NCI-H1092 (cell line): ENCODE data around the gene SHISAL1.

ENCODE experiments used
- DNase-seq: peaks from one replicate; lab custom pipeline; 2025; lab: John Stamatoyannopoulos, UW

SHISAL1 gene

DNA sequence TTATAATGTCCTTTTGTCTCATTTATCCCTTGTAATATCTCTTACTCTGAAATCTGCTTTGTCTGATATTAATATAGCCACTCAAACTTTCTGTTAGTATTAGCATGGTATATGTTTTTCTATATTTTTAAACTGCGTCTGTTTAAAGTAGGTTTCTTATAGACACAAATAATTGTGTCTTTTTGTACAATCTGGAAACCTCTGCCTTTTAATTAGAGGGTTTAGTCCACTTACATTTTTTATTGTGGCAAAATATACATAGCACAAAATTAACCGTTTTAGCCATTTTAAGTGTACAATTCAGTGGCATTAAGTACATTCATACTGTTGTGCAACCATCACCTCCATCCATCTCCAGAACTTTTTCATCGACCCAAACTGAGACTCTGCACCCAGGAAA lies 103.4 kb downstream of the SHISAL1 start:
- no peak for DNase-seq

DNA sequence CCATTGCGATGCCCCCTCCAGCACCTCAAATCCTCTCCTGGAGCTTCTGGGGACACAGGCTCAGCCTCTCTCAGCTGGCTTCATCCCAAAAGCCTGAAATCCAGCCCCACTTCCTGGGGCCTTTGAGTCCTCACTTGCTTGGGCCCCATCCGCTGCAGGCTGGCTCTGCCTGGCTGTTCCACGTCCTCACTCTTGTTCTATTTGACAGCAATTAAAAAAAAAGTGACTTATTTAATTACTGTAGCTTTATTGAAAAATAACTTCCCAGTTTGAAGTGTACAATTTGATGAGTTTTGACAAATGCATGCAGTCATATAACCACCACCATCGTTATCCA lies 104.8 kb downstream of the SHISAL1 start:
- DNase-seq: no peak

DNA sequence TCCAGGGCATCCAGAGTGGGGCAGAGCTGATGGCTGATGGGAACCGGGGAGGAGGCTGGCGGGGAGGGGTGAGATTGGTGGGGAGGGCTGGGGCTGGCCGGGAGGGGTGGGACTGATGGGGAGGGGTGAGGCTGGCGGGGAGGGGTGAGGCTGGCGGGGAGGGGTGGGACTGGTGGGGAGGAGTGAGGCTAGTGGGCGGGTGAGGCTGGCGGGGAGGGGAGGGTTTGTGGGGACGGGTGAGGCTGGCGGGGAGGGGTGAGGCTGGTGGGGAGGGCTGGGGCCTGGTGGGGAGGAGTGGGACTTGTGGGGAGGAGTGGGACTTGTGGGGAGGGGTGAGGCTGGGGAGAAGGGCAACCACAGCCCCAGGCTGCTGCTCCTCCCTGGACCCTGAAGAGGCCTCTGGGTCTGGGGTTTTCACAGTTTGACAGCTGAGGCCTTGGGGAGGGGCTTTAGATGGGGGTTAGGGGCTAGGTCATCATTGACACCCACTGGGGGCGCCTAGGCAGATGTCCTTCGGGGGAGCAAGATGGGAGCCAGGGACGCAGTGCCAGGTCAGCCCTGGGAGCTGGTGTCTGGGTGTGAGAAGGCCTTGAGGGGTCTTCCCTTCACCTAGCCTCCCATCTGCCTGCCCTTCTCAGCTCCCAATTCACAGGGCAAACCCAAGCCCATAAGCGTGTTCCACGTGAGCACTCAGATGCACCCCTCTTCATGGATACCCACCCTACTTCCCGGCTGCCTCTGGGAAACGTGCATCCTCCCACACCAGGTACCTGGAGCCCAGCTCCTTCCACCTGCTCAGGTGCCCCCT lies 105.4 kb downstream of the SHISAL1 start:
- no peak for DNase-seq

DNA sequence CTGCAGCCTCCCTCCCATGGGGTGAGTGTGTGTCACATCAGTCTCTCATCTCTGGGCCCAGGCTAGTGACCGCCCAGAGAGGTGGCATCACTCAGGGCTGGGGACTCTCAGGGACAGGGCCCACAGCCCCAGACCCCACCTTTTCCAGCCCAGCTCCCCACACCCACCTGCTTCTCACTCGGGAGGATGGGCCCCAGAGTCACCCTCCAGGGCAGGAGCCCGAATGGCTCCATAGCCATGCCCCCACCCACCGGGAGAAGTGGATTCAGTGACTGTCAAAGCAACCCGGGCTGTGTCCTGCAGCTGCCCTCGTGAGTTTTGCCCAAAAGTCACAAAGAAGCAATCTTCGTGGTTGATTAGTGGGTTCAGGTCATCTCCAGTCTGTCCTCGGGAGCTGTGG lies 106.1 kb downstream of the SHISAL1 start:
- DNase-seq: no peak

DNA sequence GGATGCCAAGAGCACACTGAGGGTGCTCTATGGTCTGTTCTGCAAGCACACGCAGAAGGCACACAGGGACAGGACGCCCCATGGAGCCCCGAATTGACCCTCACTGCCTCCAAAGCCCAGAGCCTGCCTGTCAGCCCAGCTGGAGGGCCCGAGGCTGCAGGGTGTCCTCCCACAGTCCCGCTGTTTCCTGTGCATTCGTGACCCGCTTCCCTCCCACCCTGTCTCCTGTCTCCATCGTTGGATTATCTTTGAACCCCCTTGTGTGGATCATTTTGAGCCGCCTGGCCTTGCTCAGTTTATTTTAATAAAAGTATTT lies 106.5 kb downstream of the SHISAL1 start:
- no peak for DNase-seq

DNA sequence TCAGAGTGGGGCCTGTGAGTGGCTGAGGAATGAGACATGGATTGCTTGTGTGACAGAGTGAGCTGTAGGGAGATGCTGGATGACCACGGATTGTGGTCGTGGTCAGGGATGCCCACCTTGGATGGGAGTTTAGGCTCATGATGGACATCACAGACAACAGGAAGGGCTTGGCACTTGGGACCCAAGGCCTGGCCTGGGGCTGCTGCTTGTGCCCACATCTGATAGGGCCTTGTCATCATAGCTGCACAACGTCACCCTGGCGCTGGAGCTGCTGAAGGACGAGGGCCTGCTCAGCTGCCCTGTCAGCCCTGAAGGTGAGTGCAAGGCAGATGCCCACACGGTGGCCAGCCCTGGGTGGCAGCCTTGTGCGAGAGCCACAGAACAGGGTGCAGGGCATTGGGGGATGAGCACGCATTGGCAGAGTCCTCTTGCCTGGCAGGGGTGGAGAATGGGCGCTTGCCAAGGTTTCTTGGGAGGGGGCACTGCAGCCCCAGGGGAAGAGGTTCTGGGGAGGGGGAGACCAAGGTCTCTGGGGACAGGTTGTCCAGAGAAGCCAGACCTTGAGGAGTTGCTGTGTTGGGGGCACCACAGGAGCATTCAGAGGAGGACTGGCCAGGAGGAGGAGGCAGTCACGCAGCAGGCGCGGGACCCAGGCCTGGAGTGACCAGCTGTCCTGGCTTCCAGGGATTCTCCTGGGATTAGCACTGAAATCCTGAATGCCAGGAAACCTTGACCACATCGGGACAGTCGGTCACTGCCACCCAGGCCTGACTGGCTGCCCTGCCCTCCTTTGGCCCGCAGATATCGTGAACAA lies 107.0 kb downstream of the SHISAL1 start:
- DNase-seq: no peak

DNA sequence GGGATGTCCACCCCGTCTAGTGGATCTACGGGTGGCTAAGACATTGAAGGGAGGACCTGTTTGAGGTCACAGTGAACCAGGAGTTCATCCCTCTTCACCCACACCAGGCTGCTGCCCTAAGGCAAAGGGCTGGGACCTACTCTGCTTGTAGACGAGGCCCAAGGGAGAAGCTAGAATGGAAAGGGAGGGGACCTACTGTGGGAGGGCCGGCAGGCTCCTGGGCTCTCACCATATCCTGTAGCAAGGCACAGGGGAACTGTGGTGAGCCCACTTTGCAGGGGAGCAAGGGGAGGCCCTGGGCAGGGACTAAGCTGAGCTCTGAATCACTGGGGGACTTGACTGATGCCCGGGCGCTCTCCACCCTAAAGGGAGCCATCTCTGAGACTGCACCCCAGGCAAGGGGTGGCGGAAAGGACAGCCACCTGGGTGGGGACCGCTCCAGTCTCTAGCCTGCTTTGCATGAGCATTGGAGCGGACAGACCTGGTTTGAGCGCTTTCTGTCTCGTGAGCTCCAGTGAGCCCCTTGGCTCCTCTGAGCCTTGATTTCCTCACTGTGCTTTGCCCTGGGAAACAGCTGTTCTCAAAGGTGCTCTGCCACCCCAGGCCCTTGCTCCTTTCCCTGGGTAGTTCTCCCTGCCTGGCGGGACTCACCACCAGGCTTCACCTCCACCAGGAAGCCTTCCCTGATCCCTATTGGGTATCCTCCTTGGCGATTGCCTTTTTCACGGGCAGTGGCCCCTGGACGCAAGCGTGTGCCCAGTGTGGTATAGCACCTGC lies 107.8 kb downstream of the SHISAL1 start:
- no peak for DNase-seq

DNA sequence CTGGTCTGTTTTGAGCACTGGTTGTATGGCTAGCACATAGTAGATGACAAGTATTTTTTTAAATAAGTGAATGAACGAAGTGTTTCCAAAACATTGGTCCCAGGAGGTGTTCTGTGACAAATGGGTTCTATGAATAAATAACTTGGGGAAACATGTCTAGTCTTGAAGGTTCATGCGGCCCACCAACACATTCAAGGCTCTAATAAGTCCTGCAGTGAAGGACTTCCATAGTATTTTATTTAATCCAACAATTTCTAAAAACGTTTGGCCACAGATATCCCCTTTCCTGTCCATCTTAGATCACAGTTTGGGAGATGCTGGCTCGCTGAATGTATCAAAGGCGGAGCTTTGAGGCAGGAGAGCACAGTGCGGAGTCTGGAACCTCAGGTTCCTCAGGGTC lies 109.5 kb downstream of the SHISAL1 start:
- no peak for DNase-seq

DNA sequence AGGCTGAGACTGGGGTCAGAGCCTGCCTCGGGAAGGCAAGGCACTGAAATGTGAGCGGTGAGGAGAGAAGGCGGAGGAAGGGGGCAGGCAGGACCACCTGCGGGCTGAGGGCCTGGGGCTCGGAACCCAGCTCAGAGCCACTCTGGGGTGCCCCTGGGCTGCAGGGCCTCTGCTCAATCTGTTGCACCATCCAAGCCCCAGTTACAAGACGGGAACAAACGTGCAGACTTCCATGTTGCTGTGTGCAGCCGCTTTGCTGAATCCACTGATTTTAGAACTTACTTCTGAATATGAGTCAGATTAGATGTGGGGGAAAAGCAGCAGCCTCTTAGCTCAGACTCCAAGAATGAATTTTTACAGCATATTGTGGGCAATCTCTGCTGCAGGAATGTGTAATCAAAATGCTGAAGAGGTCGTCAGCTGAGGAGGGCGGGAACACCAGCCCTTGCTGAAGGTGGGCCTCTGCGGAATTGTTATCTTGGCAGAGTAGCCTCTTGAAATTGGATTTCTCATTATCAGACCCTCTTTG lies 110.4 kb downstream of the SHISAL1 start:
- no peak for DNase-seq

DNA sequence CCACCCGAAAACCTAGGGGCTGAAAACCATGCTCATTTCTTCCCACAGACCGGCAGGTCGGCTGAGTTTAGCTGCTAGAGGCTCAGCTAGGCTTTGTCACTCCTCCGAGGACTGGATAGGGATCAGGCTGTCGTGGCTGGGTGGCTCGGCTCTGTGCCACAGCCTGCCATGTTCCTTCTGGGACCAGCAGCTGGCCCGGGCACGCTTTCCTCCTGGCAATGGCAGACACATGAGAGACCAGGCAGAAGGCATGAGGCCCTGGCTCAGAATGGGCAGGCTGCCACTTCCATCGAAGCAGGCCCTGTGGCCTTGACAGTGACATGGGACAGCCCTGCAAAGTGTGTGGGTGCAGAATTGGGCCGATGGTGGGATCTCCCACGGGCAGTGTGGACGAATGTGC lies 111.1 kb downstream of the SHISAL1 start:
- no peak for DNase-seq

DNA sequence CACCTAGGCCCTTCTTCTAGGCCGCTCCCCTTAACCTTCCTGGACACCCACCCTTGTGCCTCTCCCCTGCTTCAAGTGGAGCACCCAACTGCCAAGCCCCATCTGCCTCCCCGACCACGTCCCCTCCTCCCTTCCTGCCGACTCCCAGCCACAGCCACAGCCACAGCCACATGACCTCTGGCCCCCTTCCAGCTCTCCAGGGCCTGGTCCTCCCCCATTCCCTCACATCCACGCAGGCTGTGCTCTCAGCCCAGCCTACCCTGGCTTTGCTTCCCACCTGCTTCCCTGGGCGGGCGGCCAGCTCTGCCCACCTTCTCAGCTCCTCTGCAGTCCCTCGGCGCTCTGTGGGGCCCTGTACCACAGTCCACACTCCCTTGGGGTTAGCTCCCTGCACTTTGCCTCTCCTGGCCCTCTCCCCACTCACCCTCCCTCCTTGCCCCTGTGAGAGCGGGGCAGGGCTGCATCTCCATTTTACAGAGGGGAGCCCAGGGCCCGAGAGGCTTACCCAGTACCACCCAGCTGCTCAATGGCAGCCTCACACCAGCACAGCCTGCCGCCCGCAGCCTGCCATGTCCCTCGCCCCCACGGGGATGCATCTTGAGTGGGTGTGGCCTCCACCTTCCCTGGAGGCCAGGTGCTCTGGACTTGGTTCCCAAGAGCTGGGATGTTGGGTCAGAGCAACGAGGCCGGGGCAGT lies 111.7 kb downstream of the SHISAL1 start:
- DNase-seq: no peak

DNA sequence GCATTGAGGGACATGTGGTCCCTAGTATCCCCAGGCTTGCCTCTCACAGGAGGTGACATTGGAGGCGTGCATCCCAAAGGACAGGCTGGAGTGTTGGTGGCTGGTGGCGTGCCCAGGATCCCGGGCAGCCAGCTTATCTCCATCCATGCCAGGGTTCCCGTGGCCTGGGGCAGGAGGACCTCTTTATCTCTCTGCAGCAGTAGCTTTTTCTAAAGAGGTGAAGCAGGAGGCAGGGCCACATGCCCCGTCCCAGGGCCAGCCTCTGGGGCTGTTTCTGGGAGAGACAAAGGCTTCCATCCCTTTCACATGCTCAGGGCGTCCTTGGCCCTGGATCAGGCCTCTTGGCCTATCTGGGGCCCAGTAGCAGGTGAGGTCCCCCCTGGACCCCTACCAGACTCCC lies 112.3 kb downstream of the SHISAL1 start:
- DNase-seq: no peak

DNA sequence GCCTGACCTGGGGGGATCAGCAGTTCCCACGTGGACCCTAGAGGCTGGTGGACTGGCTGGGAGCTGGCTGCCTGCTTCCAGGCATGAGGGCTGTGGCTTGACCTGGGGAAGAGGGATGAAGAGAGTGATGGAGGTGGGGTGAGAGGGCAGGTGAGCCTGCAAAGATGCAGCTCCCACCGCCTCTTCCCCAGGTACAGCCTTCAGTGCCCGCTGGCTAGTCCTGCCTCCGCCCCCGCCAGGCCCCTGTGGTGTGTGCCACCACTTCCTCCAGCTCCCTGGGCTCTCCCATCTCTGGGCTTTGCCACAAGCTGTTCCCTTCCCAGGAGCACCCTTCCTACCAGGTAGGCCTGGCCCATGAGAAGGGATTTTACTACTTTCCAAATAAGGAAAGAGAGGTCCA lies 112.9 kb downstream of the SHISAL1 start:
- DNase-seq: no peak

DNA sequence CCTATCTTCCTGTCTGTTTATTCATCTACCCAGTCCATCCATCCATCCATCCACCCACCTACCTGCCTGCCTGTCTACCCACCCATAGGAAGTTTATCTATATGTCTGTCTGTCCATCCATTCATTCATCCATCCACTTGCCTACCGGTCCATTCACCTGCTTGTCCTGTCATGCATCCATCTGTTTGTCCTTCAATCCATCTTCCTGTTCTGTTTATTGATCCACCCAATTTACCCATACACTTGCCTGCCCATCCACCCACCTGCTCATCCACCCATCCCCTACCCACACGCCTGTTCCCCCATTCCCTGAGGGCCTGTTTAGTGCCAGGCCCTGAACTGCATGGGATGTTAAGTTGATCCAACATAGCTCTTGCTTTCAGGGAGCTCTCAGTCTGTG lies 113.6 kb downstream of the SHISAL1 start:
- no peak for DNase-seq

DNA sequence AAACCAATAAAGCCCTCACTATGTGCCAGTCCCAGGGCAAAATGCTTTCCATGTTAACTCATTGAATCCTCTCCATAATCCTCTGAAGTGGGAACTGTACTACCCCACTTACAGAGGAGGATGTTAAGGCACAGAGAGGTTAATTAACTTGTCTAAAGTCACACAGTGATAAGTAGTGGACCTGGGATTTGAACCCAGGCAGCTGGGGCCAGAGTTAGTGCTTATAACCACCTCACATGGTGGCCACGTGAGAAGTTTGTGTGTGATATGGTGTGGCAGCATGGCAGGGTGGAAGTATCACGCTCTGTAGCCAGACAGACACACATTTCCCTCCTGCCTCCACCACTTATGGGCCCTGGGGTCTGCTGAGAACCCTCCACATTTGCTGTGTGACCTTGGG lies 115.5 kb downstream of the SHISAL1 start:
- no peak for DNase-seq

DNA sequence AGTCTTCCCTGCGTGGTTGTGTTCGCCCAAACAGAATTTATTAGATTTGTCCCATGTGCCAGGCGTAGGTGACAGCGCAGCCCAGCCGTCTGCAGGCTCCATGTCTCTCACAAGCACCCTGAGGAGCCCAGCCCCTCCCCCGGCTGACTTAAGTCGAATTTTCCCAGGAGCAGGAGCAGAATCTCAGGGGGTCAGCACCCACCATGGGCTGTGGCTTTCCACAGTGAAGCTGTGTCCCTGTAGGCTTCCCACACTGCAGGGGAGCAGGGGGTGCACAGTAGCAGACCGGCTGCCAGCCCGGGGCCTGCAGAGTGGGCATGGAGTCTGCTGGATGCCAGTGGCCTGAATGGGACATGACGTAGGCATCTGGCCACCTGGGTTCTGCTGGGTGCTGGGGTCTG lies 116.0 kb downstream of the SHISAL1 start:
- no peak for DNase-seq

DNA sequence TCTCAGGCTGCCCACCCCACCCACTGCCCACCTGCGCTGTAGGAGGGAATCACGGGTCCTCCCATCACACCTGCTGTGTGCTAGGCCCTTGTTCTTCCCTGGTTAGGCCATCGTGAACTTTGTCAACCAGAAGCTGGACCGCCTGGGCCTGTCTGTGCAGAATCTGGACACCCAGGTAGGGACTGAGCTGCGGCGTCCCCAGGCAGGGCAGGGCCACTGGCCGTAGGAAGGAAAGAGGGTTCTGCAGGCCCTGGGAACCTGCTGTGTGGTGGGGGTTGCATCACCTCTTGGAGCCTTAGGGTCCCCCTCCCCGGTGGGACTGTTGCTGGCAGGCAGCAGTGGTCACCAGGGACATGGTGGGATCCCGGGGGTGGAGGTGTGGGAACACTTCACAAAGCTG lies 116.5 kb downstream of the SHISAL1 start:
- no peak for DNase-seq

DNA sequence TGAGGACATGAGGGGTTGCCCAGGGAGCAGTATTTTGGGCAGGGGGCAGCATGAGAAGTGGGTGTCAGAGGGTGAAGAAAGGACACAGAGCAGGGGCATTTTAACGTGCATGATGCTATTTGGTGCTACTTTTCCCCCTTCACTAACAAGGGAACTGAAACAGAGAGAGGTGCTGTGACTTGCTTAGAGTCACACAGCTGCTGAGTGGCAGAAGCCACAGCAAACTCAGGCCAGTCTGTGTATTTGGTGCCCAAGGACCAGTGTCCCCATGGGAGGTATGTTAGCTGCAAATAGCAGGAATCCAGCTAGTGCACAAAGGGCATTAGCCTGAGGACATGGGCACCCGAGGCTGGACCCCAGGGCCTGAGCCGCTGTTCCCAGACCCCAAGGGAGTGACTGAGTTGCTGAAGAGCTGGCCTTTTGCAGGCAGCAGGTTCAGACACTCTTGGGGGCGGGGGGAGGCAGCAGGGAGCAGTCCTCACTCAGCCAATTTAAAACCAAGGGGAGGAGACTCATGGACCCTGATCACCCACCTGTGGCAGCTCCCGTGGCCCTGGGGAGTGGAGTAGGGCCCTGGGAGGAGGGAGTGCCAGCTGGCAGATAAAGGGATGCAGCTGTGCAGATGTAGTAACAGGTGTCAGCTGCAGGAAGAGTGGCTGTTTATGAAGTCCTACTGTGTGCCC lies 117.4 kb downstream of the SHISAL1 start:
- no peak for DNase-seq

DNA sequence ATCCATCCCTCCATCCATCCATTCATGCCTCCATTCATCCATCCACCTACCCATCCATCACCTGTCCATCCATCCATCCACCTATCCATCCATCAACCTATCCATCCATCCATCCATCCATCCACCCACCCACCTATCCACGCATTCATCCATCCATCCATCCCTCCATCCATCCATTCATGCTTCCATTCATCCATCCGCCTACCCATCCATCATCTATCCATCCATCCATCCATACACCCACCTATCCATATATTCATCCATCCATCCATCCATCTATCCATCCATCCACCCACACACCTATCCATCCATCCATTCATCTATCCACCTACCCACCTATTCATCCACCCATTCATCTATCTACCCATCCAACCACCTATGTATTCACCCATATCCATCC lies 118.2 kb downstream of the SHISAL1 start:
- no peak for DNase-seq
